ENCODE data around the gene PRPS1L1.

DNA sequence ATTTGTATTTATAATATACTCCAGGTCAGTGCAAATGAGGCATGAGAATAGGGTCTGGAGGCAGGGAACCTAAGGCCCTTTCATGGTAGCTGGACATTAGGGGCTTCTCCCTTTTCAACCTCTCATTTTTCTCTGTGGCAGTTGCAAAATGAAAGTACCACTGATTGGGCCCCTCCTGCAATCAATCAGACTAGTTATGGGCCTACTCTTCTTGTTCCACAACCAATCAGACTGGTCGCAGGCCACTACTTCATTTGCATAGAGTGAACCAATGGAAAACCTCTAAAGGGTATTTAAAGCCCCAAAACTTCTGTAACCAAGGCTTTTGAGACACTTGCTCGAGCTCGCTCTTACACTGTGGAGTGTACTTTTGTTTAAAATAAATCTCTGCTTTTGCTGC is 10.0 kb upstream of the PRPS1L1 start:
- no peak for TF ChIP-seq EZH2 (IDR thresholded peaks at IDR 0.05; ENCODE audit: insufficient read depth, poor library complexity, severe bottlenecking)
- no peak for TF ChIP-seq EZH2phosphoT487 (IDR thresholded peaks at IDR 0.05; ENCODE audit: insufficient read depth, low read depth)

Measured in GM23248 (cell line).